HG03378 (cell line): ENCODE data around the gene TEAD2.

ENCODE experiments used
- ATAC-seq: cut with Tn5 transposase; IDR thresholded peaks from one replicate; pipeline ENCODE4 v1.9.1; 2021; ENCODE audit warnings: mild to moderate bottlenecking, moderate library complexity; ENCODE audit not compliant: unreplicated experiment

The TEAD2 gene

GRCh38 chr19:49348305-49349189 is 13.7 kb downstream of the TEAD2 start:
- no peak for ATAC-seq

DNA sequence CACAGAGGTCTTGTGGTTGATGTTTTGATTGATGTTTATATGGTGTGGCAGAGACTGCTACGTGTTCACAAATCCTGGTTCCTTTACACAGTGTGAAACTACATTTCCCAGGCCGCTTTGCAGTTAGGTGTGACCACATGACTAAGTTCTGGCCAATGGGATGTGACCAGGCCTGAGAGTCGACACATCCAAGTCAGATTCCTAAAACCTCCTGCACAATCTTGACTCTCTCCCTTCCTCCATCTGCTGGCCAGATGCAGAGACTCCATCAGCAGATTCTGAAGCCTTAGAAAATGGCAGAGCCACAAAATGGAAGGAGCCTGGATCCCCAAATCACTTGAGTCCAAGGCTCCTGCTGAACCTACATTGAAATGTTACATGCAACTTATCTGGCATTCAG is 14.4 kb downstream of the TEAD2 start:
- no peak for ATAC-seq

DNA sequence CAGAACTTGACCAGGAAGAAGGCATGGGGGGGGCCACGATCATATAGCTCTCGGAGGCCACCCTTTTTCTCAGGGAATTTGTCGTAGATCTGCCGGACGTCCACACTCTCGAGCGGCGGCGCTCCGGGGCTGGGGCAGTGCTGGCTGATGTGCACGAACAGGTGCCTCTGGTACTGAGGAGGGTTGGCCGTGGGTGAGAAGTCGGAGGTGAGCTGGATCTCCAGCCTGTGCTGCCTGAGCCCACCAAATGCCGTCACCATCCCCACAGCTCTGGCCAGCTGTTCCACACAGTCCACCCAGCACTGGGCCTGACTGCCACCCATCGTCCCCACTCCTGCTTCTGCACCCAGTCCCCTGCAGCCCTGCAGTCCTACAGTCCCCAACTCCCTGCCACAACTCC is 15.0 kb downstream of the TEAD2 start:
- no peak for ATAC-seq

DNA sequence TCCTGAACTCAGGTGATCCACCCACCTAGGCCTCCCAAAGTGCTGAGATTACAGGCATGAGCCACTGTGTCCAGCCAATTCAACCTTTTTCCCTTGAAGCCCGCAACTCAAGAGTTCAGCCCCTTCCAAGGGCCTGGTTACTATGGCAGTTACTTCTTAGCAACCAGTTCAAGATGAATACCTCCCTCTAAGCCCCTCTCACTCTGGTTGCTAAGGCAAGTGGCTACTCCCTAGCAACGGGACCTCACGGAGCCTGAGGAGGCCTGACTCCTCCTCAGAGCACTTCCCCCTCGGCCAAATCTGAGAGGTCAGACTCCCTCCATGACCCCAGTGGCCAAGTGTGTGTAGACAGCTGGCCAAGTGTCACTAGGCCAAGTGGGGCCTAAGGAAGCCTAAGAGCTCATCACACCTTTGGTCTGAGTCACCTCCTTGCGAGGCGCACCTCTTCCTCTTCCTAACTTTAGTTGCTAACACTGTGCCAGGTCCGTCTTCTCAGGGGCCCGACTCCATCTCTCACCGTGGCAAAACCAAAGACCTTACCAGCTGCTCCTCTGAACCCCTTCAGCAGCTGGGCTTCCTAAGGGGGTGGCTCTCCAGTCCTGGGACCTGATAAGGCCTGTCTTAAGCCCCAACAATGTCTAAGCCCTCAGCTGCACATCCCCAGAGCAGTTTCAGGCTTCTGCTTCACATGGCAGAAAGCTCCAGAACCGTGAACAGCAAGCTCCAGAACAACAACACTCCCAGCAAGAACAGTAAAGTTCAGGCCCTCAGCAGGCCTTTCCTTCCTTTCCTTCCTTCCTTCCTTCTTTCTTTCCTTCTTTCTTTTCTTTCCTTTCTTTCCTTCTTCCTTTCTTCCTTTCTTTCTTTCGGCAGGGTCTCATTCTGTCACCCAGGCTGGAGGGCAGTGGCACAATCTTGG is 17.5 kb downstream of the TEAD2 start:
- ATAC-seq = no peak

DNA sequence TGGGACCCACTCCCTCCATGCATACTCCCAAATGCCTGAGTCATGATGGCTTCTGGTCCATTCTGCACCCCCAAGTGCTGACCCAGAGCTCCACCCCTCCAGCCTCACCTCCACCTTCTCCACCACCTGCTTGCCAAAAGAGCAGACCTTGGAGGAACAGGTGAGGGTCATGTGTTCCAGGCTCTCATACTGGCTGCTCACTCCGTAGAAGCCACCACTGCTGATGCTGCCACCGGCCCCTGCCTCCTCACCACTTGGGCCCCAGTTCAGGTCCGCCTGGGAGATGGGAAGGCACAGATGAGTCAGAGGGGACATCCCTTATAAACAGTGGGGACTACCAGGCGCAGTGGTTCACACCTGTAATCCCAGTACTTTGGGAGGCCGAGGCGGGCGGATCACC is 19.1 kb downstream of the TEAD2 start:
- no peak for ATAC-seq

- no peak for ATAC-seq
Observed at GRCh38 chr19:49342291-49342721, 19.9 kb downstream of the TEAD2 start.

- ATAC-seq = no peak
Observed at GRCh38 chr19:49340865-49341718, 21.1 kb downstream of the TEAD2 start.

DNA sequence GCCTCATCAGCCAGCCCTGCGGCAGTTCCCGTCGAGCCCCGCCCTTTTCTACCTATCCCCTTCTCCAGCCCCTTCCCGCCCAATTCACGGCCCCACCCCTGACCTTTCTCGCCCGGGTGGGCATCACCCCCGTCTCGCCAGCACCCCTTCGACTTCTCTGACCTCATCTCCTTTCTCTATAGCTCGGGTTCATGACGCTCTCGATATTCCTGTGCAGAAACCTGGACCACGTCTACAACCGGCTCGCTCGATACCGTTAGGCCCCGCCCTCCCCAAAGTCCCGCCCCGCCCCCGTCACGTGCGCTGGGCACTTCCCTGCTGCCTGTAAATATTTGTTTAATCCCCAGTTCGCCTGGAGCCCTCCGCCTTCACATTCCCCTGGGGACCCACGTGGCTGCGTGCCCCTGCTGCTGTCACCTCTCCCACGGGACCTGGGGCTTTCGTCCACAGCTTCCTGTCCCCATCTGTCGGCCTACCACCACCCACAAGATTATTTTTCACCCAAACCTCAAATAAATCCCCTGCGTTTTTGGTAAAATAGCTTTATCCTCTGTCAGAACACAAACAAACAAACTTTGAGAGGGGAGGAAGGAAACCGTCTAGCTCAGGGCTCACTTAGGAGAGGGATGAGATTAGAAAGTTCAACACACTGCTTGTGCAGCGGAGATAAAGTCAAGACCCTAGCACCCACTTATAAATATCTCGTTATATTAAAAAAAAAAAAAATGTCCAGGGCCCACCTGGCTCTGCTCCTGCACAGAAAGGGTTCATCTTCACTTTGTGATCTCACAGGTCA is 21.9 kb downstream of the TEAD2 start:
- peak; percentile 56 for ATAC-seq

DNA sequence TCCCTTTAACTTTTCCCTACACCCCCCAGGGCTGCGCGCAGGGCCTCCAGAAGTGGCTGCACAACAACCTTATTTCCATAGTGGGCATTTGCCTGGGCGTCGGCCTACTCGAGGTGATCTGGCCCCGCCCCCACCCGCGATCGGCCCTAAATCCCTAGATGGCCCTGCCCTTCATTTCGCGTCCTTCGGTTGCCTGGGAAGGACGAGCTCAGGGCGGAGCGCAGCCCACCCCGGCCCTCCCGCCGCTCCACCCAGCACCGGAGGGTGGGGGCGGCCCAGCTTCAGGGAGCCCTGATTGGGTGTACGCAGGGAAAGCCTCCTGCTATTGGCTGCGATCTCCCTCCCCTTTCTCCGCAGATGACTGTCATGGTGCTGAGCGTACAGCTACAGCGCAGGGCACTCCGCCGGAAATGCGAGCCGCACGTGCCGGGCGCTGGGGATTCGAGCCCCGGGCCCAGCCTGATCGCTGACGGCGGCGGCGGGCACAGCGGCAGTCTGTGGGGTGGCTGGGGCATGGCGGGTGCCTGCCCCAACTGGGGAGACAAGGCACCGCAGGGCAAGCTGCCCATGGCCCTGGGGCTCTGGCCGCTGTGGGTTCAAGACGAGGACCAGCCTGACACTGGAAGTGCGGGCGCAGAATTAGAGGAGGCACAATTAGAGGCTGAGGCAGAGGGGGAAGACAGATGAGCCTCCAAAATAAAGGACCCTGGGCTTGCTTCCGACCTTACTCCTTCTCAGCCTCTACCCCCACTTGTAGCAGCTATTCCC is 22.7 kb downstream of the TEAD2 start:
- no peak for ATAC-seq

- no peak for ATAC-seq
Observed at GRCh38 chr19:49338691-49339300, 23.4 kb downstream of the TEAD2 start.

GRCh38 chr19:49338023-49338677 is 24.1 kb downstream of the TEAD2 start:
- no peak for ATAC-seq

DNA sequence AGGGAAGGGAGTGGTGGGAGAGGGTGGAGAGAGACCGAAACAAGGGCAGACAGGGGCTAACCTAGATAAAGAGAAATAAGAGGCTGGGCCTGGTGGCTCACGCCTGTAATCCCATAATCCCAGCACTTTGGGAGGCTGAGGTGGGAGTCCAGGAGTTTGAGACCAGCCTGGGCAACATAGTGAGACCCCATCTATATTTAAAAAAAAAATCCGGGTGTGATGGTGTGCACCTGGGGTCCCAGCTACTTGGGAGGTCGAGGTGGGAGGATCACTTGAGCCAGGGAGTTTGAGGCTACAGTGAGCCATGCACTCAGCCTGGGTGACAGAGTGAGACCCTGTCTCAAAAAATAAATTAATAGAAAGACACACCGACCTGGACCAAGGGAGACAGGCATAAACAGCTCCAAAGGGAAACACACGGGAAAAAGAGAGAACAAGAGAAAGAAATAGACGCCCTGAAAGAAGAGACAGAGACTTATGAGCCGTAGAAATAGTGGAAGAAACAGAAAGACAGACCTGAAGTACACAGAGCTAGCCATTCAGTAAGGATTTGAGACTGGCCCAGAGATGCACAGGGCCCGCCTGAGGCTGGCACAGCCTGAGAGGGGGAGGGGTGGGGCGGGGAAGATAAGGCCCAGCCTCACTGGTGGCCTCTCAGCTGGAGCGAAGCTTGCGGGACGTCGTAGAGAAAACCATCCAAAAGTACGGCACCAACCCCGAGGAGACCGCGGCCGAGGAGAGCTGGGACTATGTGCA is 24.8 kb downstream of the TEAD2 start:
- no peak for ATAC-seq

DNA sequence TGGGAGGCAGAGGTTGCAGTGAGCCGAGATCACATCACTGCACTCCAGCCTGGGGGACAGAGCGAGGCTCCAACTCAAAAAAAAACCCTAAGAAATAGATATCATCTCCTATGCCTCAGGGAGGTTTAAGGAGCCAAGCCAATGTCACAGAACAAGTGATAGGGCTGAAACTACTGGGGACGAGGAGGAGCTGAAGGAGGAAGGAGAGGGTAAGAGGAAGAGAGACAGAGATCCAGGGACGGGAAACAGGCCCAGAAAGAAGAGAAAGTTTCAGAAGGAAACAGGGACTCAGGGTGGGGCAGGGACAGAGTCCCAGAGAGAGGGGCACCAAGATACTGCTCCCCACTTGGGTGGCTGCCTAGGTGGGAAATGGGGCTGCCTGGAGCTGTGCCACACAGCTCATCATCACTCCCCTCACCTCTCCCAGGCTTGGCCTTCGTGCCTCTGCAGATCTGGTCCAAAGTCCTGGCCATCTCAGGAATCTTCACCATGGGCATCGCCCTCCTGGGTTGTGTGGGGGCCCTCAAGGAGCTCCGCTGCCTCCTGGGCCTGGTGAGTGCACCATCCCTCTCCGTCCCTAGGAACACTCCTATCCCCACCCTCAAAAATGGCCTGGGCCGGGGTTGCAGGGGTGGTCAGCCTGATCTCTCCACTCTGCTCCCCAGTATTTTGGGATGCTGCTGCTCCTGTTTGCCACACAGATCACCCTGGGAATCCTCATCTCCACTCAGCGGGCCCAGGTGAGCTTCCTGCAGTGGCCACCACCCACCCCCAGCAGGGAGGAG is 25.5 kb downstream of the TEAD2 start:
- ATAC-seq = no peak

GRCh38 chr19:49335784-49336481 is 26.3 kb downstream of the TEAD2 start:
- ATAC-seq = no peak

DNA sequence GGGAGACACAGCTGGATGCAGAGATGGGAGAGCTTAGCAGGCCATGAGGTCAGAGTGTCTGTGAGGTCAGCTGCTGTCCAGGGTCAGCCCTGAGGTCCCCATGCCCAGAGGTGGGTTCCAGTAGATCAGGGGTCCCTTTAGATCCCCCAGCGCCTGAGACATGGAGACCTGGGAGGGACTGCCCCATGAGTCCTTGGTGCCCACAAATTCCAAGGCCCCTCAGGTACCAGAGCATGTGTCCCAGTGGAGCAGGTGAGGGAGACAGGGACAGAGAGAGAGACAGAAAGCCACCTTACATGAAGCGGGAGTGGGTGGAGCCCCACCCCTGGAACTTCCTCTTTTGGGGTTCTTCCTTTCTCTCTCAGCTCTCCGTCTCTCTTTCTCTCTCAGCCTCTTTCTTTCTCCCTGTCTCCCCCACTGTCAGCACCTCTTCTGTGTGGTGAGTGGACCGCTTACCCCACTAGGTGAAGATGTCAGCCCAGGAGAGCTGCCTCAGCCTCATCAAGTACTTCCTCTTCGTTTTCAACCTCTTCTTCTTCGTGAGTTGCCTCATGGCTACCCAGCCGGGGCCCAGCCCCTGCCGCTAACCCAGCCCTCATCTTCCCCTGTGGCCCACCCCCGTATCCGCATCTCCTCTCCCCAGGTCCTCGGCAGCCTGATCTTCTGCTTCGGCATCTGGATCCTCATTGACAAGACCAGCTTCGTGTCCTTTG is 27.0 kb downstream of the TEAD2 start, which contains the start of gene CD37:
TSS of gene CD37 (plus strand) at position 336 of the 713 bp plus-strand sequence. CDS start at position 471, 135 bp downstream.
- no peak for ATAC-seq
